ENCODE measurements around the gene MIF4GD.

Gene MIF4GD

GRCh38 chr17:75242461-75243042 lies 28.5 kb downstream of the MIF4GD start:
- DNase-seq (no peak), ATAC-seq (ENCODE audit: insufficient read depth, low read depth) (no peak)
- TF ChIP-seq CTCF (IDR thresholded peaks at IDR 0.05; ENCODE audit: borderline replicate concordance, extremely low read depth, low read length, poor library complexity, severe bottlenecking) (no peak), EZH2 (IDR thresholded peaks at IDR 0.05; ENCODE audit: borderline replicate concordance, low read depth, low read length, severe bottlenecking) (no peak)
- Histone ChIP-seq H3K9ac (ENCODE audit: low read depth, low read length) (no peak overlapping the region), H3K27ac (ENCODE audit: low read length) (no peak overlapping the region), H3K4me1 (ENCODE audit: insufficient read depth, low read length) (no peaks in the 10 kb centered on the region), H3K4me2 (ENCODE audit: insufficient read depth, low read length) (no peak overlapping the region), H3K9me3 (ENCODE audit: insufficient read depth, low read length, severe bottlenecking) (no peaks in the 10 kb centered on the region), H3K4me3 (ENCODE audit: low read depth in 1 of 2, low read length in 2 of 2) (no peak overlapping the region), H3K27me3 (ENCODE audit: insufficient read depth, low read length, poor library complexity) (no peaks in the 10 kb centered on the region), H4K20me1 (ENCODE audit: insufficient read depth, low read length) (peaks cover 25% of the 10 kb centered on the region), H3K36me3 (ENCODE audit: insufficient read depth, low read length) (peaks cover 94% of the 10 kb centered on the region), H2AFZ (ENCODE audit: low read depth, low read length) (no peak overlapping the region), H3K79me2 (ENCODE audit: insufficient read depth, low read length) (peaks cover 8% of the 10 kb centered on the region)

- H3K27ac ChIP-seq (ENCODE audit: low read length) = no peak overlapping the region
- H3K4me1 ChIP-seq (ENCODE audit: insufficient read depth, low read length) = no peaks in the 10 kb centered on the region
- TF ChIP-seq CTCF (IDR thresholded peaks at IDR 0.05; ENCODE audit: borderline replicate concordance, extremely low read depth, low read length, poor library complexity, severe bottlenecking) (no peak), EZH2 (IDR thresholded peaks at IDR 0.05; ENCODE audit: borderline replicate concordance, low read depth, low read length, severe bottlenecking) (no peak)
- no peak overlapping the region for H3K4me3 ChIP-seq (ENCODE audit: low read depth in 1 of 2, low read length in 2 of 2)
- peaks cover 27% of the 10 kb centered on the region for H4K20me1 ChIP-seq (ENCODE audit: insufficient read depth, low read length)
- no peaks in the 10 kb centered on the region for H3K27me3 ChIP-seq (ENCODE audit: insufficient read depth, low read length, poor library complexity)
- peaks cover 5% of the 10 kb centered on the region for H3K79me2 ChIP-seq (ENCODE audit: insufficient read depth, low read length)
- H2AFZ ChIP-seq (ENCODE audit: low read depth, low read length) = no peak overlapping the region
- ATAC-seq (ENCODE audit: insufficient read depth, low read depth) (no peak), DNase-seq (no peak)
- no peaks in the 10 kb centered on the region for H3K9me3 ChIP-seq (ENCODE audit: insufficient read depth, low read length, severe bottlenecking)
- no peak overlapping the region for H3K9ac ChIP-seq (ENCODE audit: low read depth, low read length)
- H3K4me2 ChIP-seq (ENCODE audit: insufficient read depth, low read length) = no peak overlapping the region
- peaks cover 97% of the 10 kb centered on the region for H3K36me3 ChIP-seq (ENCODE audit: insufficient read depth, low read length)
These were observed 29.0 kb downstream of the MIF4GD start for GRCh38 chr17:75241996-75242460.

DNA sequence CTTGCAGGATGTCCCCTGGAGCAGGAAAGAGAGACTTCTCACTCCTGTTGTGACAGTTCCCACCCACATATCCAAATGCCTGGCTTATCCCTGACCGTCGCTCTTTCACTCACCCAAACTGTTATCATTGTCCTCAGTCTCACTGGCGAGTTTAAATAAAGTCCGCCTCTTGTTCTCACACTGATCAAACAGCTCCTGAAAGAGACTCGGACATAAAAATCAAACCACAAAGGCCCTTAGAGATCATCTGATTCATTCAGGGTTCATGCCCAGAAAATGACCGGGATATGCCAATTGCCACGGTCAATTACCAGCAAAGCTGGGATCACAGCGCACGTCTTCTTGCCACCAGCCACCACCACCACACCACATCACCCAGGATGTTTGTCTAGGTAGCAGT lies 29.5 kb downstream of the MIF4GD start:
- no peak overlapping the region for H2AFZ ChIP-seq (ENCODE audit: low read depth, low read length)
- H3K4me1 ChIP-seq (ENCODE audit: insufficient read depth, low read length) = no peaks in the 10 kb centered on the region
- H3K9me3 ChIP-seq (ENCODE audit: insufficient read depth, low read length, severe bottlenecking) = no peaks in the 10 kb centered on the region
- peaks cover 26% of the 10 kb centered on the region for H4K20me1 ChIP-seq (ENCODE audit: insufficient read depth, low read length)
- DNase-seq (no peak), ATAC-seq (ENCODE audit: insufficient read depth, low read depth) (no peak)
- no peak overlapping the region for H3K4me2 ChIP-seq (ENCODE audit: insufficient read depth, low read length)
- no peaks in the 10 kb centered on the region for H3K27me3 ChIP-seq (ENCODE audit: insufficient read depth, low read length, poor library complexity)
- H3K27ac ChIP-seq (ENCODE audit: low read length) = no peak overlapping the region
- no peak overlapping the region for H3K4me3 ChIP-seq (ENCODE audit: low read depth in 1 of 2, low read length in 2 of 2)
- TF ChIP-seq CTCF (IDR thresholded peaks at IDR 0.05; ENCODE audit: borderline replicate concordance, extremely low read depth, low read length, poor library complexity, severe bottlenecking) (no peak), EZH2 (IDR thresholded peaks at IDR 0.05; ENCODE audit: borderline replicate concordance, low read depth, low read length, severe bottlenecking) (no peak)
- no peak overlapping the region for H3K9ac ChIP-seq (ENCODE audit: low read depth, low read length)
- H3K79me2 ChIP-seq (ENCODE audit: insufficient read depth, low read length) = peaks cover 2% of the 10 kb centered on the region
- peaks cover 99% of the 10 kb centered on the region for H3K36me3 ChIP-seq (ENCODE audit: insufficient read depth, low read length)

GRCh38 chr17:75241143-75241430 lies 29.9 kb downstream of the MIF4GD start:
- Histone ChIP-seq H3K4me2 (ENCODE audit: insufficient read depth, low read length) (no peak overlapping the region), H4K20me1 (ENCODE audit: insufficient read depth, low read length) (peaks cover 25% of the 10 kb centered on the region), H3K36me3 (ENCODE audit: insufficient read depth, low read length) (peaks cover 99% of the 10 kb centered on the region), H3K27ac (ENCODE audit: low read length) (no peak overlapping the region; the same call in 1 of the 2 replicates), H3K79me2 (ENCODE audit: insufficient read depth, low read length) (no peaks in the 10 kb centered on the region), H3K4me1 (ENCODE audit: insufficient read depth, low read length) (no peaks in the 10 kb centered on the region), H3K9me3 (ENCODE audit: insufficient read depth, low read length, severe bottlenecking) (no peaks in the 10 kb centered on the region), H3K9ac (ENCODE audit: low read depth, low read length) (no peak overlapping the region), H2AFZ (ENCODE audit: low read depth, low read length) (no peak overlapping the region), H3K27me3 (ENCODE audit: insufficient read depth, low read length, poor library complexity) (no peaks in the 10 kb centered on the region), H3K4me3 (ENCODE audit: low read depth in 1 of 2, low read length in 2 of 2) (no peak overlapping the region)
- DNase-seq (no peak), ATAC-seq (ENCODE audit: insufficient read depth, low read depth) (no peak)
- TF ChIP-seq CTCF (IDR thresholded peaks at IDR 0.05; ENCODE audit: borderline replicate concordance, extremely low read depth, low read length, poor library complexity, severe bottlenecking) = no peak
- TF ChIP-seq EZH2 (IDR thresholded peaks at IDR 0.05; ENCODE audit: borderline replicate concordance, low read depth, low read length, severe bottlenecking) = no peak
